C4-2B (cell line): ENCODE measurements around the gene NPAS4.

Experiments used
- CTCF ChIP-seq: fragments of 450-650 bp; conservative IDR thresholded peaks from 2 replicates; pipeline ENCODE4 v1.5.1; 2017; ENCODE audit warnings: mild to moderate bottlenecking
- ZFX ChIP-seq: fragments of 450-650 bp; IDR thresholded peaks from 2 replicates; pipeline ENCODE4 v1.6.1; 2017

GRCh38 chr11:66428933-66429332, 8.1 kb downstream of the NPAS4 start:
- TF ChIP-seq CTCF, result no peak
- no peak for TF ChIP-seq ZFX
